MM.1S (cell line): ENCODE data around the gene GSX1.

Experiments
- EZH2 ChIP-seq: fragments of 300-600 bp; sonication (generic); optimal IDR thresholded peaks from 2 replicates; pipeline ENCODE3; 2017; ENCODE audit warnings: low read depth, mild to moderate bottlenecking, antibody characterized with exemption, low read length, mixed read lengths
- TF ChIP-seq, protein P1 (sequence below): fragments of 300-600 bp; sonication (generic); IDR thresholded peaks from 2 replicates; pipeline ENCODE4 v1.5.1; 2016; ENCODE audit warnings: antibody characterized with exemption, low read length, mixed read lengths

- TF ChIP-seq, protein P1, sequence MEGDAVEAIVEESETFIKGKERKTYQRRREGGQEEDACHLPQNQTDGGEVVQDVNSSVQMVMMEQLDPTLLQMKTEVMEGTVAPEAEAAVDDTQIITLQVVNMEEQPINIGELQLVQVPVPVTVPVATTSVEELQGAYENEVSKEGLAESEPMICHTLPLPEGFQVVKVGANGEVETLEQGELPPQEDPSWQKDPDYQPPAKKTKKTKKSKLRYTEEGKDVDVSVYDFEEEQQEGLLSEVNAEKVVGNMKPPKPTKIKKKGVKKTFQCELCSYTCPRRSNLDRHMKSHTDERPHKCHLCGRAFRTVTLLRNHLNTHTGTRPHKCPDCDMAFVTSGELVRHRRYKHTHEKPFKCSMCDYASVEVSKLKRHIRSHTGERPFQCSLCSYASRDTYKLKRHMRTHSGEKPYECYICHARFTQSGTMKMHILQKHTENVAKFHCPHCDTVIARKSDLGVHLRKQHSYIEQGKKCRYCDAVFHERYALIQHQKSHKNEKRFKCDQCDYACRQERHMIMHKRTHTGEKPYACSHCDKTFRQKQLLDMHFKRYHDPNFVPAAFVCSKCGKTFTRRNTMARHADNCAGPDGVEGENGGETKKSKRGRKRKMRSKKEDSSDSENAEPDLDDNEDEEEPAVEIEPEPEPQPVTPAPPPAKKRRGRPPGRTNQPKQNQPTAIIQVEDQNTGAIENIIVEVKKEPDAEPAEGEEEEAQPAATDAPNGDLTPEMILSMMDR: no peak
- TF ChIP-seq EZH2: no peak
Observed at GRCh38 chr13:27822258-27822872, 30.1 kb downstream of the GSX1 start.
